Spleen (tissue), 7 donors: ENCODE data around the gene C20orf96.

Experiments
- CTCF ChIP-seq, 11 experiments: fragments of 200-600 bp in 7 of 11; fragments of 450-650 bp in 4 of 11; sonication (generic) in 4 of 11; IDR thresholded peaks in 8 of 11; conservative IDR thresholded peaks in 3 of 11; 1 replicate in 7 of 11; 2 replicates in 4 of 11; pipeline versions ENCODE4 v1.4.0 to v1.8.0; 2016 to 2021; ENCODE audit warnings: antibody characterized with exemption in 11 of 11, inconsistent platforms in 4 of 11, mild to moderate bottlenecking in 1 of 11
- POLR2AphosphoS5 ChIP-seq, 3 donors: sonication (generic); formaldehyde crosslinking; IDR thresholded peaks; one replicate each; pipeline ENCODE4 v1.5.1; 2017; ENCODE audit warnings: antibody characterized with exemption in 3 of 3
- donor health status: DM: no; HTN: no; CAD: no; lungs with moderate emphysema.
- donor health status: DM: no; HTN: no; CAD: no.
- donor health status: DM: no; HTN: no; CAD: no.

- TF ChIP-seq CTCF (IDR thresholded peaks at IDR 0.05 in 8 of 11, conservative IDR thresholded peaks at IDR 0.05 in 3 of 11) (no peak), POLR2AphosphoS5 (IDR thresholded peaks at IDR 0.05) (no peak)
These were observed 44.0 kb upstream of the C20orf96 start for GRCh38 chr20:334578-334977.
